ENCODE results near the gene PLA2G12A.

GRCh38 chr4:109749388-109750082, 19.7 kb upstream of the PLA2G12A start:
- TF ChIP-seq CTCF (IDR thresholded peaks at IDR 0.05; ENCODE audit: low read length) (no peak), EZH2 (optimal IDR thresholded peaks at IDR 0.05; ENCODE audit: low read depth, low read length) (no peak), EZH2phosphoT487 (IDR thresholded peaks at IDR 0.05; ENCODE audit: low read length) (no peak)
